NB4 (cell line): ENCODE results near the gene MAGI2.

Experiments used
- MYC ChIP-seq: IDR thresholded peaks from 2 replicates; pipeline ENCODE4 v1.6.1; 2011; ENCODE audit warnings: low read depth, low read length
- POLR2A ChIP-seq: IDR thresholded peaks from 2 replicates; pipeline ENCODE4 v1.6.1; 2011; ENCODE audit warnings: mild to moderate bottlenecking; ENCODE audit not compliant: insufficient read length; ENCODE audit errors: extremely low read depth
- TF ChIP-seq, protein P1 (sequence below): IDR thresholded peaks from one replicate; pipeline ENCODE4 v1.5.1; 2012; ENCODE audit warnings: low read depth, low read length
- TF ChIP-seq, protein P2 (sequence below): IDR thresholded peaks from 2 replicates; pipeline ENCODE4 v1.6.1; 2011; ENCODE audit warnings: low read depth, low read length

DNA sequence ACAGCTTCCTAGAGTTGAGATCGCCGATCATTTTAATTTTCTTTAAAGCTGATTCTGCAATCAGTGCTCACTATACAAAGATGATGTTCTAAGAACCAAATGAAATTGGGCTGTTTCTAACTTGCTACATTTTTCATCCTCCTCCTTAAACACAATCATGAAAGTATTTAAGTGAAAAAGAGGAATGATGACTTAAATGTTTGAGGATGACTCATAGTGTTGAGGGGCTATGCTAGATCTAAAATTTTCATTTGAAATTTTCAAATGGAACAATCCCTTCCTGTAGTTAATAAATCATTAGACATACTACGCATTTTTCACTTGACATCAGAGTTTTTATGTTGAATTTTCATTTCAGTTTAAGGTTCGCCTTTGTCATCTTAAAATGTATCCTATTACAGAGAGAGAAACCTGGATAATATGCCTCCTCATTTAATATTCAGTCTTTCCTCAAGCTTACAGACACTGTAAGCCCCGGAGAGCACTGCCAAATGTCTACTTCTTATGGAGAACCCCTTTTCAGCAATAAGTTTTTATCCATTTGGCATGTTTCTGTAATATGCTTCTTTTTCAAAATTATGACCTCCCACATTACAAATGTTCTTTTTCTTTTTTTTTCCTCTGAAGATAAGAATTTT lies 499.6 kb downstream of the MAGI2 start:
- TF ChIP-seq, protein P1, sequence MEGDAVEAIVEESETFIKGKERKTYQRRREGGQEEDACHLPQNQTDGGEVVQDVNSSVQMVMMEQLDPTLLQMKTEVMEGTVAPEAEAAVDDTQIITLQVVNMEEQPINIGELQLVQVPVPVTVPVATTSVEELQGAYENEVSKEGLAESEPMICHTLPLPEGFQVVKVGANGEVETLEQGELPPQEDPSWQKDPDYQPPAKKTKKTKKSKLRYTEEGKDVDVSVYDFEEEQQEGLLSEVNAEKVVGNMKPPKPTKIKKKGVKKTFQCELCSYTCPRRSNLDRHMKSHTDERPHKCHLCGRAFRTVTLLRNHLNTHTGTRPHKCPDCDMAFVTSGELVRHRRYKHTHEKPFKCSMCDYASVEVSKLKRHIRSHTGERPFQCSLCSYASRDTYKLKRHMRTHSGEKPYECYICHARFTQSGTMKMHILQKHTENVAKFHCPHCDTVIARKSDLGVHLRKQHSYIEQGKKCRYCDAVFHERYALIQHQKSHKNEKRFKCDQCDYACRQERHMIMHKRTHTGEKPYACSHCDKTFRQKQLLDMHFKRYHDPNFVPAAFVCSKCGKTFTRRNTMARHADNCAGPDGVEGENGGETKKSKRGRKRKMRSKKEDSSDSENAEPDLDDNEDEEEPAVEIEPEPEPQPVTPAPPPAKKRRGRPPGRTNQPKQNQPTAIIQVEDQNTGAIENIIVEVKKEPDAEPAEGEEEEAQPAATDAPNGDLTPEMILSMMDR = no peak
- TF ChIP-seq POLR2A (no peak), MYC (no peak)
- TF ChIP-seq, protein P2, sequence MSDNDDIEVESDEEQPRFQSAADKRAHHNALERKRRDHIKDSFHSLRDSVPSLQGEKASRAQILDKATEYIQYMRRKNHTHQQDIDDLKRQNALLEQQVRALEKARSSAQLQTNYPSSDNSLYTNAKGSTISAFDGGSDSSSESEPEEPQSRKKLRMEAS = no peak
